ACHN (cell line): Measurements from ENCODE around the gene TMEM59.
A peak's percentile ranks its signal among the peaks of the same experiment; 100 is the strongest.
"Not testable (repeated sequence)": the region's sequence is repeated elsewhere in the genome, so short reads cannot be mapped to it uniquely, and the experiment has no call there.

Source experiments
- DNase-seq: peaks from one replicate; pipeline ENCODE4 v3.0.0-alpha.2; 2015
- in situ Hi-C: cut with HindIII; loops from 2 replicates; pipeline ENCODE4 v1.10.0; 2017; ENCODE audit warnings: low sequenced_read_pairs, low pct_ligation_motif_present, low pct_unique_long_range_greater_than_20kb

TMEM59 gene

GRCh38 chr1:54052934-54053744 lies at the start of gene TMEM59, which contains the start of gene TCEANC2:
TMEM59 (minus strand) TSS chr1:54053204; CDS start chr1:54053188, 16 bp downstream.
TCEANC2 (plus strand) TSS chr1:54053608; CDS start chr1:54054423, 815 bp downstream.
- DNase-seq: peak; percentile 98

GRCh38 chr1:54100500-54100899 lies 47.5 kb upstream of the TMEM59 start:
- DNase-seq: no peak
- in situ Hi-C loops: no loop called here

More at GRCh38 chr1:54052934-54053744, at the start of gene TMEM59, which contains the start of gene TCEANC2:
- in situ Hi-C loops: no loop called here

GRCh38 chr1:54099061-54099610 lies 46.1 kb upstream of the TMEM59 start:
- in situ Hi-C loops: no loop called here
- no peak for DNase-seq

- in situ Hi-C loops: no loop called here
- DNase-seq: no peak
These were observed 43.9 kb upstream of the TMEM59 start for GRCh38 chr1:54096877-54097240.

GRCh38 chr1:54096227-54096876 lies 43.3 kb upstream of the TMEM59 start:
- DNase-seq: no peak
- in situ Hi-C loops: no loop called here

GRCh38 chr1:54095546-54096226 lies 42.7 kb upstream of the TMEM59 start:
- in situ Hi-C loops: no loop called here
- DNase-seq: no peak

GRCh38 chr1:54094730-54095105 lies 41.7 kb upstream of the TMEM59 start:
- in situ Hi-C loops: not testable (repeated sequence)

GRCh38 chr1:54094001-54094729 lies 41.2 kb upstream of the TMEM59 start:
- in situ Hi-C loops: no loop called here
- no peak for DNase-seq

More at GRCh38 chr1:54094730-54095105, 41.7 kb upstream of the TMEM59 start:
- DNase-seq: not testable (repeated sequence)

GRCh38 chr1:54091666-54092065 lies 38.7 kb upstream of the TMEM59 start:
- in situ Hi-C loops: no loop called here
- DNase-seq: no peak

GRCh38 chr1:54088385-54088784 lies 35.4 kb upstream of the TMEM59 start:
- DNase-seq: no peak
- in situ Hi-C loops: no loop called here

GRCh38 chr1:54086754-54087153 lies 33.8 kb upstream of the TMEM59 start:
- in situ Hi-C loops: no loop called here
- DNase-seq: no peak

- in situ Hi-C loops: no loop called here
- DNase-seq: no peak
These were observed 31.8 kb upstream of the TMEM59 start for GRCh38 chr1:54084794-54085193.

- DNase-seq: peak; percentile 70
- in situ Hi-C loops: no loop called here
These were observed 28.6 kb upstream of the TMEM59 start for GRCh38 chr1:54081306-54082270.

- no peak for DNase-seq
- in situ Hi-C loops: no loop called here
These were observed 27.6 kb upstream of the TMEM59 start for GRCh38 chr1:54080598-54081049.

GRCh38 chr1:54077359-54077758 lies 24.4 kb upstream of the TMEM59 start:
- DNase-seq: no peak
- in situ Hi-C loops: no loop called here

- in situ Hi-C loops: no loop called here
- DNase-seq: peak; percentile 64
These were observed 17.3 kb upstream of the TMEM59 start for GRCh38 chr1:54070171-54070837.

GRCh38 chr1:54069791-54070170 lies 16.8 kb upstream of the TMEM59 start:
- in situ Hi-C loops: no loop called here
- DNase-seq: no peak
